ENCODE data around the gene CNTFR. TPM values are rescaled to one million over a fixed set of nuclear protein-coding genes. Genes with fewer than 3 reads are reported as not detected.

CNTFR gene
- total and polyA plus RNA-seq, 2 experiments from 2014 or later, result 0.73 to 1.9 TPM

DNA sequence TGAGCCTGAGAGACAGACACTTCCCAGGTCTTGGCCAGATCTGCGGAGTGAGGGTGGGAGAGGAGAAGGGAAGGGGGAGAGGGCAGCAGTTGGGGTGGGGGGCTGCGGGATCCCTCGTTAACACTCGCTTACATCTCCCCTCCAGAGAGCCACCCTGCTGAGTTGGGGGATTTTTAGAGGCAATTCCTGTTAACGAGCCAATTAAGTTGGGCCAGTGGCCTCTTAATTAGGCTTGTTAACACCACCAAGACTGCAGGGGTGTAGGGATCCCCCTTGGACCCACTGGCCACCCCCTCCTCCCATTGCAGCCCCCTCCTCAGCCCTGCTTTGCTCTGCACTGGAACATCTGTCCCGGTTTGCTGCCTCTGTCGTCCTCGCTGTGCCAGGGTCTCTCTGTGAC lies 23.7 kb downstream of the CNTFR start:
- Mint-ChIP-seq H3K27me3 (ENCODE audit: insufficient read depth, low read depth, poor library complexity) (peaks cover 22% of the 10 kb centered on the region), H3K36me3 (ENCODE audit: low read depth) (no peaks in the 10 kb centered on the region; the same call in 2 of the 3 replicates), H3K27ac (no peak overlapping the region), H3K4me3 (no peak overlapping the region), H3K4me1 (peaks cover 49% of the 10 kb centered on the region), H3K9me3 (no peaks in the 10 kb centered on the region; the same call in 2 of the 3 replicates)
- H3K4me2 ChIP-seq, result no peak overlapping the region
- DNase-seq (ENCODE audit: low spot score) (no peak), ATAC-seq (no peak)
- H4K20me1 ChIP-seq (replicated peaks; ENCODE audit: insufficient read depth), result no peaks in the 10 kb centered on the region; the same call in 1 of the 2 replicates
- H3K9me2 ChIP-seq (ENCODE audit: insufficient read depth), result no peaks in the 10 kb centered on the region
- H3K27ac ChIP-seq (ENCODE audit: low read depth), result no peak overlapping the region
- no peak for TF ChIP-seq ZNF114 (CRISPR knock-in tag; IDR thresholded peaks at IDR 0.05)
- TF ChIP-seq EZH2 (IDR thresholded peaks at IDR 0.05; ENCODE audit: low read depth, unreplicated experiment), result no peak
- TF ChIP-seq JUNB (IDR thresholded peaks at IDR 0.05; ENCODE audit: unreplicated experiment), result no peak
- TF ChIP-seq ZNF331 (CRISPR knock-in tag; IDR thresholded peaks at IDR 0.05; ENCODE audit: low read depth), result no peak
- TF ChIP-seq, protein P1, sequence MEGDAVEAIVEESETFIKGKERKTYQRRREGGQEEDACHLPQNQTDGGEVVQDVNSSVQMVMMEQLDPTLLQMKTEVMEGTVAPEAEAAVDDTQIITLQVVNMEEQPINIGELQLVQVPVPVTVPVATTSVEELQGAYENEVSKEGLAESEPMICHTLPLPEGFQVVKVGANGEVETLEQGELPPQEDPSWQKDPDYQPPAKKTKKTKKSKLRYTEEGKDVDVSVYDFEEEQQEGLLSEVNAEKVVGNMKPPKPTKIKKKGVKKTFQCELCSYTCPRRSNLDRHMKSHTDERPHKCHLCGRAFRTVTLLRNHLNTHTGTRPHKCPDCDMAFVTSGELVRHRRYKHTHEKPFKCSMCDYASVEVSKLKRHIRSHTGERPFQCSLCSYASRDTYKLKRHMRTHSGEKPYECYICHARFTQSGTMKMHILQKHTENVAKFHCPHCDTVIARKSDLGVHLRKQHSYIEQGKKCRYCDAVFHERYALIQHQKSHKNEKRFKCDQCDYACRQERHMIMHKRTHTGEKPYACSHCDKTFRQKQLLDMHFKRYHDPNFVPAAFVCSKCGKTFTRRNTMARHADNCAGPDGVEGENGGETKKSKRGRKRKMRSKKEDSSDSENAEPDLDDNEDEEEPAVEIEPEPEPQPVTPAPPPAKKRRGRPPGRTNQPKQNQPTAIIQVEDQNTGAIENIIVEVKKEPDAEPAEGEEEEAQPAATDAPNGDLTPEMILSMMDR (conservative IDR thresholded peaks at IDR 0.05; ENCODE audit: low read depth in 2 of 2), result no peak
- TF ChIP-seq EZH2phosphoT487 (IDR thresholded peaks at IDR 0.05; ENCODE audit: unreplicated experiment), result no peak
- no peak for TF ChIP-seq CREB1 (CRISPR knock-in tag; IDR thresholded peaks at IDR 0.05; ENCODE audit: low read depth)
- TF ChIP-seq, protein P2, sequence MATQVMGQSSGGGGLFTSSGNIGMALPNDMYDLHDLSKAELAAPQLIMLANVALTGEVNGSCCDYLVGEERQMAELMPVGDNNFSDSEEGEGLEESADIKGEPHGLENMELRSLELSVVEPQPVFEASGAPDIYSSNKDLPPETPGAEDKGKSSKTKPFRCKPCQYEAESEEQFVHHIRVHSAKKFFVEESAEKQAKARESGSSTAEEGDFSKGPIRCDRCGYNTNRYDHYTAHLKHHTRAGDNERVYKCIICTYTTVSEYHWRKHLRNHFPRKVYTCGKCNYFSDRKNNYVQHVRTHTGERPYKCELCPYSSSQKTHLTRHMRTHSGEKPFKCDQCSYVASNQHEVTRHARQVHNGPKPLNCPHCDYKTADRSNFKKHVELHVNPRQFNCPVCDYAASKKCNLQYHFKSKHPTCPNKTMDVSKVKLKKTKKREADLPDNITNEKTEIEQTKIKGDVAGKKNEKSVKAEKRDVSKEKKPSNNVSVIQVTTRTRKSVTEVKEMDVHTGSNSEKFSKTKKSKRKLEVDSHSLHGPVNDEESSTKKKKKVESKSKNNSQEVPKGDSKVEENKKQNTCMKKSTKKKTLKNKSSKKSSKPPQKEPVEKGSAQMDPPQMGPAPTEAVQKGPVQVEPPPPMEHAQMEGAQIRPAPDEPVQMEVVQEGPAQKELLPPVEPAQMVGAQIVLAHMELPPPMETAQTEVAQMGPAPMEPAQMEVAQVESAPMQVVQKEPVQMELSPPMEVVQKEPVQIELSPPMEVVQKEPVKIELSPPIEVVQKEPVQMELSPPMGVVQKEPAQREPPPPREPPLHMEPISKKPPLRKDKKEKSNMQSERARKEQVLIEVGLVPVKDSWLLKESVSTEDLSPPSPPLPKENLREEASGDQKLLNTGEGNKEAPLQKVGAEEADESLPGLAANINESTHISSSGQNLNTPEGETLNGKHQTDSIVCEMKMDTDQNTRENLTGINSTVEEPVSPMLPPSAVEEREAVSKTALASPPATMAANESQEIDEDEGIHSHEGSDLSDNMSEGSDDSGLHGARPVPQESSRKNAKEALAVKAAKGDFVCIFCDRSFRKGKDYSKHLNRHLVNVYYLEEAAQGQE (IDR thresholded peaks at IDR 0.05; ENCODE audit: unreplicated experiment), result no peak
- TF ChIP-seq, protein P3, sequence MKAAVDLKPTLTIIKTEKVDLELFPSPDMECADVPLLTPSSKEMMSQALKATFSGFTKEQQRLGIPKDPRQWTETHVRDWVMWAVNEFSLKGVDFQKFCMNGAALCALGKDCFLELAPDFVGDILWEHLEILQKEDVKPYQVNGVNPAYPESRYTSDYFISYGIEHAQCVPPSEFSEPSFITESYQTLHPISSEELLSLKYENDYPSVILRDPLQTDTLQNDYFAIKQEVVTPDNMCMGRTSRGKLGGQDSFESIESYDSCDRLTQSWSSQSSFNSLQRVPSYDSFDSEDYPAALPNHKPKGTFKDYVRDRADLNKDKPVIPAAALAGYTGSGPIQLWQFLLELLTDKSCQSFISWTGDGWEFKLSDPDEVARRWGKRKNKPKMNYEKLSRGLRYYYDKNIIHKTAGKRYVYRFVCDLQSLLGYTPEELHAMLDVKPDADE (IDR thresholded peaks at IDR 0.05), result no peak
- TF ChIP-seq POLR2AphosphoS5 (IDR thresholded peaks at IDR 0.05; ENCODE audit: low read depth), result no peak
- TF ChIP-seq STAT1 (IDR thresholded peaks at IDR 0.05; ENCODE audit: unreplicated experiment), result no peak
- no peak for TF ChIP-seq NANOG (IDR thresholded peaks at IDR 0.05; ENCODE audit: borderline replicate concordance)
- no peaks in the 10 kb centered on the region for H3K36me3 ChIP-seq (ENCODE audit: insufficient read depth)
- H3K27me3 ChIP-seq (ENCODE audit: insufficient read depth), result no peaks in the 10 kb centered on the region
- no peaks in the 10 kb centered on the region for H3F3A ChIP-seq (replicated peaks; ENCODE audit: low read depth)
- H3K4me3 ChIP-seq, result no peak overlapping the region
- H3K79me2 ChIP-seq (replicated peaks; ENCODE audit: insufficient read depth), result no peaks in the 10 kb centered on the region
- H3K4me1 ChIP-seq (ENCODE audit: insufficient read depth), result peaks cover 16% of the 10 kb centered on the region; the same call in 1 of the 2 replicates
- no peak overlapping the region for H2AFZ ChIP-seq

Measured in GM23338 (cell line).